HepG2 (cell line): ENCODE results near the gene GEMIN2. TPM values are rescaled to one million over a fixed set of nuclear protein-coding genes. Genes with fewer than 3 reads are reported as not detected.
A peak's percentile ranks its signal among the peaks of the same experiment; 100 is the strongest.

Source experiments
- GFI1 ChIP-seq: sonication (generic); formaldehyde crosslinking; IDR thresholded peaks from 2 replicates; pipeline ENCODE4 v1.5.0; 2020; ENCODE audit warnings: missing genetic modification reagents, mild to moderate bottlenecking, borderline replicate concordance
- KMT2B ChIP-seq: IDR thresholded peaks from 2 replicates; pipeline ENCODE4 v1.6.1; 2016; ENCODE audit warnings: missing genetic modification reagents, missing compliant biosample characterization
- MAF1 ChIP-seq: sonication (generic); formaldehyde crosslinking; IDR thresholded peaks from 2 replicates; pipeline ENCODE4 v1.5.0; 2020; ENCODE audit warnings: missing genetic modification reagents, borderline replicate concordance
- RAD21 ChIP-seq: fragments of 450-650 bp; formaldehyde crosslinking; IDR thresholded peaks from 2 replicates; pipeline ENCODE4 v1.5.0; 2020; ENCODE audit warnings: mild to moderate bottlenecking
- RXRB ChIP-seq: IDR thresholded peaks from 2 replicates; pipeline ENCODE4 v1.6.1; 2016; ENCODE audit warnings: borderline replicate concordance, missing genetic modification reagents, missing compliant biosample characterization
- SP2 ChIP-seq: sonication (generic); formaldehyde crosslinking; IDR thresholded peaks from 2 replicates; pipeline ENCODE4 v1.5.1; 2020; ENCODE audit warnings: mild to moderate bottlenecking, missing genetic modification reagents
- YEATS2 ChIP-seq: sonication (generic); formaldehyde crosslinking; IDR thresholded peaks from 2 replicates; pipeline ENCODE4 v1.4.0; 2020; ENCODE audit warnings: missing genetic modification reagents, borderline replicate concordance
- YY1 ChIP-seq: IDR thresholded peaks from 2 replicates; pipeline ENCODE4 v1.6.1; 2011; ENCODE audit warnings: low read length, low read depth, moderate library complexity, mild to moderate bottlenecking; ENCODE audit not compliant: insufficient read depth, insufficient replicate concordance
- ZBTB7B ChIP-seq: sonication (generic); formaldehyde crosslinking; IDR thresholded peaks from 2 replicates; pipeline ENCODE4 v1.4.0; 2020; ENCODE audit warnings: missing genetic modification reagents
- ZNF605 ChIP-seq: sonication (generic); formaldehyde crosslinking; IDR thresholded peaks from 2 replicates; pipeline ENCODE4 v1.8.0; 2022; ENCODE audit warnings: mild to moderate bottlenecking, missing genetic modification reagents
- polyA plus RNA-seq, 8 experiments: library from polyadenylated mRNA; depleted of rRNA in 3 of 8; stranded (reverse) in 7 of 8; unstranded in 1 of 8; fragments of >200 nt; fragmentation: Illumina TruSeq in 4 of 8; extraction: Trizol in 4 of 8; gene quantifications; 2 replicates each; pipeline versions ENCODE4 v1.2.1 to v1.2.3, GENCODE V29; 2011 to 2016; ENCODE audit warnings: low read depth in 4 of 8, missing spikeins in 1 of 8, mixed read lengths in 1 of 8; ENCODE audit not compliant: insufficient read depth in 1 of 8
- total RNA-seq, 5 experiments: library from RNA; depleted of rRNA; stranded (reverse); fragments of >200 nt; fragmentation: Illumina TruSeq; extraction: Trizol; gene quantifications; 2 replicates each; pipeline ENCODE4 v1.2.3, GENCODE V29; 2016; ENCODE audit warnings: low read depth in 1 of 5
- TF ChIP-seq, protein P1 (sequence below): sonication (generic); formaldehyde crosslinking; IDR thresholded peaks from 2 replicates; pipeline ENCODE4 v1.5.0; 2020; ENCODE audit warnings: missing genetic modification reagents, mild to moderate bottlenecking, borderline replicate concordance
- TF ChIP-seq, protein P2 (sequence below): IDR thresholded peaks from 2 replicates; pipeline ENCODE4 v1.6.1; 2016; ENCODE audit warnings: missing compliant biosample characterization, missing genetic modification reagents, borderline replicate concordance
- TF ChIP-seq, protein P3 (sequence below): sonication (generic); formaldehyde crosslinking; IDR thresholded peaks from 2 replicates; pipeline ENCODE4 v1.5.1; 2020; ENCODE audit warnings: missing genetic modification reagents, mild to moderate bottlenecking, borderline replicate concordance

GEMIN2 gene
- total and polyA plus RNA-seq, 2 of the 13 experiments (the other 11 are each of a cell fraction or from before 2014, with no cell fraction given) = 54.8 to 110 TPM

DNA sequence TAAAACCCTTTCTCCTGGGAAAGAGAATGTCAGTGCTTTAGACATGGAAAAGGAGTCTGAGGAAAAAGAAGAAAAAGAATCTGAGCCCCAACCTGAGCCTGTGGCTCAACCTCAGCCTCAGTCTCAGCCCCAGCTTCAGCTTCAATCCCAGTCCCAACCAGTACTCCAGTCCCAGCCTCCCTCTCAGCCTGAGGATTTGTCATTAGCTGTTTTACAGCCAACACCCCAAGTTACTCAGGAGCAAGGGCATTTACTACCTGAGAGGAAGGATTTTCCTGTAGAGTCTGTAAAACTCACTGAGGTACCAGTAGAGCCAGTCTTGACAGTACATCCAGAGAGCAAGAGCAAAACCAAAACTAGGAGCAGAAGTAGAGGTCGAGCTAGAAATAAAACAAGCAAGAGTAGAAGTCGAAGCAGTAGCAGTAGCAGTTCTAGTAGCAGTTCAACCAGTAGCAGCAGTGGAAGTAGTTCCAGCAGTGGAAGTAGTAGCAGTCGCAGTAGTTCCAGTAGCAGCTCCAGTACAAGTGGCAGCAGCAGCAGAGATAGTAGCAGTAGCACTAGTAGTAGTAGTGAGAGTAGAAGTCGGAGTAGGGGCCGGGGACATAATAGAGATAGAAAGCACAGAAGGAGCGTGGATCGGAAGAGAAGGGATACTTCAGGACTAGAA is 67.0 kb downstream of the GEMIN2 start (continued):
- TF ChIP-seq YY1 = no peak
- no peak for TF ChIP-seq ZBTB7B (CRISPR knock-in tag)
- no peak for TF ChIP-seq GFI1 (CRISPR knock-in tag)
- TF ChIP-seq, protein P1, sequence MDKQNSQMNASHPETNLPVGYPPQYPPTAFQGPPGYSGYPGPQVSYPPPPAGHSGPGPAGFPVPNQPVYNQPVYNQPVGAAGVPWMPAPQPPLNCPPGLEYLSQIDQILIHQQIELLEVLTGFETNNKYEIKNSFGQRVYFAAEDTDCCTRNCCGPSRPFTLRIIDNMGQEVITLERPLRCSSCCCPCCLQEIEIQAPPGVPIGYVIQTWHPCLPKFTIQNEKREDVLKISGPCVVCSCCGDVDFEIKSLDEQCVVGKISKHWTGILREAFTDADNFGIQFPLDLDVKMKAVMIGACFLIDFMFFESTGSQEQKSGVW = no peak
- no peak for TF ChIP-seq RXRB (CRISPR knock-in tag)
- no peak for TF ChIP-seq KMT2B (CRISPR knock-in tag)
- no peak for TF ChIP-seq SP2
- TF ChIP-seq ZNF605 (CRISPR knock-in tag) = no peak
- TF ChIP-seq MAF1 (CRISPR knock-in tag) = 0 out of 2 replicates have a peak, but pooled peaks have one; percentile 22
- TF ChIP-seq, protein P2, sequence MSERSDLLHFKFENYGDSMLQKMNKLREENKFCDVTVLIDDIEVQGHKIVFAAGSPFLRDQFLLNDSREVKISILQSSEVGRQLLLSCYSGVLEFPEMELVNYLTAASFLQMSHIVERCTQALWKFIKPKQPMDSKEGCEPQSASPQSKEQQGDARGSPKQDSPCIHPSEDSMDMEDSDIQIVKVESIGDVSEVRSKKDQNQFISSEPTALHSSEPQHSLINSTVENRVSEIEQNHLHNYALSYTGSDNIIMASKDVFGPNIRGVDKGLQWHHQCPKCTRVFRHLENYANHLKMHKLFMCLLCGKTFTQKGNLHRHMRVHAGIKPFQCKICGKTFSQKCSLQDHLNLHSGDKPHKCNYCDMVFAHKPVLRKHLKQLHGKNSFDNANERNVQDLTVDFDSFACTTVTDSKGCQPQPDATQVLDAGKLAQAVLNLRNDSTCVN = no peak
- TF ChIP-seq, protein P3, sequence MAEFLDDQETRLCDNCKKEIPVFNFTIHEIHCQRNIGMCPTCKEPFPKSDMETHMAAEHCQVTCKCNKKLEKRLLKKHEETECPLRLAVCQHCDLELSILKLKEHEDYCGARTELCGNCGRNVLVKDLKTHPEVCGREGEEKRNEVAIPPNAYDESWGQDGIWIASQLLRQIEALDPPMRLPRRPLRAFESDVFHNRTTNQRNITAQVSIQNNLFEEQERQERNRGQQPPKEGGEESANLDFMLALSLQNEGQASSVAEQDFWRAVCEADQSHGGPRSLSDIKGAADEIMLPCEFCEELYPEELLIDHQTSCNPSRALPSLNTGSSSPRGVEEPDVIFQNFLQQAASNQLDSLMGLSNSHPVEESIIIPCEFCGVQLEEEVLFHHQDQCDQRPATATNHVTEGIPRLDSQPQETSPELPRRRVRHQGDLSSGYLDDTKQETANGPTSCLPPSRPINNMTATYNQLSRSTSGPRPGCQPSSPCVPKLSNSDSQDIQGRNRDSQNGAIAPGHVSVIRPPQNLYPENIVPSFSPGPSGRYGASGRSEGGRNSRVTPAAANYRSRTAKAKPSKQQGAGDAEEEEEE (CRISPR knock-in tag) = no peak
- TF ChIP-seq RAD21 (CRISPR knock-in tag) = 0 out of 2 replicates have a peak, but pooled peaks have one; percentile 31
- TF ChIP-seq YEATS2 (CRISPR knock-in tag) = no peak
